Superior temporal gyrus (tissue), 1 donor: ENCODE measurements around the gene CEP290.
"Not testable (repeated sequence)": the region's sequence is repeated elsewhere in the genome, so short reads cannot be mapped to it uniquely, and the experiment has no call there.

ENCODE experiments used
- DNase-seq: peaks from one replicate; pipeline ENCODE4 v3.0.0-alpha.2; 2016; ENCODE audit errors: extremely low spot score

Gene CEP290

GRCh38 chr12:88056571-88056970 lies 85.3 kb downstream of the CEP290 start:
- DNase-seq, result no peak

DNA sequence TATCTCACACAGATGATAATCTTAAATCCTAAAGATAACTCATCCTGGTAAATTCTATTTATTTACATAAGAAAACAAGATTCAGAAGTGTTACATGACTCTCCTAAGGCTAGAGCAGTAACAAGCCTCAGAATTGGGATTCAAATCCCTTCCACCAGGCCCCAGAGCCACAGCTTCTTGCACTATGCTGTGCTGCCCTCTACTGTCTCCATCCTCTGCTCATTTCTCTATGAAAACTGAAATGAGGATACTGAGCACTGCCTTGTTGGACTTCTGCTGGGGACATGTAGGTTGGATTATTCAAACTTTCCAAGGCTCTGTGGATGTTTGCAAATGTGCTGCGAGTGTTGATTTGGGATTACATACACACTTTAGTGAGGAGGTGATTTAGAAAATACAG lies 89.2 kb downstream of the CEP290 start:
- peak; percentile 81 for DNase-seq

DNA sequence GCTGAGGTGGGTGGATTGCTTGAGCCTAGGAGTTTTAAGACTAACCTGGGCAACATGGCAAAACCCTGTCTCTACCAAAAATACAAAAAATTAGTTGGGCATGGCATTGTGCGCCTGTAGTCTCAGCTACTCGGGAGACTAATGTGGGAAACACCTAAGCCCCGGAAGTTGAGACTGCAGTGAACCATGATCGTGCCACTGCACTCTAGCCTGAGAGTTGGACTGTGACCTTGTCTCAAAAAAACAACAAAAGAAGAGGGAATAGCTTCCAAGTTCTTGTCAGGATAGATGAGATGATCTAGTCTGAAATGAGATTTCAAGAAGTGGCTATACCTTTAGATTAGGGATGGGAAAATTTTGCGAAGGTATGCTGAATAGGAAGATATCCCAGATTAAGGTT lies 97.9 kb downstream of the CEP290 start:
- no peak for DNase-seq

- DNase-seq, result no peak
Observed at GRCh38 chr12:88037770-88038169, 104.1 kb downstream of the CEP290 start.

GRCh38 chr12:88036353-88036965 lies 105.4 kb downstream of the CEP290 start:
- no peak for DNase-seq

DNA sequence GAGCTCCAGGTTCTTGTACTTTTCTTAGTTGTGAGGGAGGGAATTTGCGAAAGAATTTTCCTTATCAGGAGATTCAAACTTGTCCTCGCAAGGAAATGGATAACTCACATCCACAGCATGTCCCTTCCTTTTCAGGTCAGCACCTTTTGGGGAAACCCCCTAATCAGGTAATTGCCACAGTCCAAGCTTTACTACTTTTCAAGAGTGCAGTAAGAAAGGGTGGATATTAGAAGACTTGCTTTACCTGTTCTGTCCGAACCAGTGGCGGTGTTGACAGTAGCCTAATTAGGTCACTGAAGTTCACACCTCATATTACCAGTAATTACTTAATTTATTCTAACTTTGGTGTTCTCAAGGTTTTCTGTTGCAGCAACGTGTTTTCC lies 106.0 kb downstream of the CEP290 start:
- no peak for DNase-seq

GRCh38 chr12:88035271-88035906 lies 106.5 kb downstream of the CEP290 start:
- DNase-seq, result peak; percentile 93

DNA sequence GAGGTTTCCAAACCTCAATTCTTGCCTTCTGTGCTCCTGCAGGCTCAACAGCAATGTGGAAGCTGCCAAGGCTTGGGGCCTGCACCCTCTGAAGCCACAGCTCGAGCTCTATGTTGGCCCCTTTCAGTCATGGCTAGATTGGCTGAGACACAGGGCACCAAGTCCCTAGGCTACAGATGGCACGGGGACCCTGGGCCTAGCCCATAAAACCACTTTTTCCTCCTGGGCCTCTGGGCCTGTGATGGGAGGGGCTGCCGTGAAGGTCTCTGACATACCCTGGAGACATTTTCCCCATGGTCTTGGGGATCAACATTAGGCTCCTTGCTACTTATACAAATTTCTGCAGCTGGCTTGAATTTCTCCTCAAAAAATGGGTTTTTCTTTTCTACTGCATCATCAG lies 110.7 kb downstream of the CEP290 start:
- DNase-seq, result not testable (repeated sequence)

- no peak for DNase-seq
Observed at GRCh38 chr12:88029093-88029665, 112.7 kb downstream of the CEP290 start, which contains the start of gene C12orf50. Gene C12orf50, minus strand, starts transcription at chr12:88029401. Its CDS starts 2,439 bp downstream, at chr12:88026962.

- no peak for DNase-seq
Observed at GRCh38 chr12:88026196-88026595, 115.7 kb downstream of the CEP290 start.

GRCh38 chr12:88017964-88018363 lies 123.9 kb downstream of the CEP290 start:
- no peak for DNase-seq

GRCh38 chr12:88015825-88016224 lies 126.1 kb downstream of the CEP290 start:
- no peak for DNase-seq

DNA sequence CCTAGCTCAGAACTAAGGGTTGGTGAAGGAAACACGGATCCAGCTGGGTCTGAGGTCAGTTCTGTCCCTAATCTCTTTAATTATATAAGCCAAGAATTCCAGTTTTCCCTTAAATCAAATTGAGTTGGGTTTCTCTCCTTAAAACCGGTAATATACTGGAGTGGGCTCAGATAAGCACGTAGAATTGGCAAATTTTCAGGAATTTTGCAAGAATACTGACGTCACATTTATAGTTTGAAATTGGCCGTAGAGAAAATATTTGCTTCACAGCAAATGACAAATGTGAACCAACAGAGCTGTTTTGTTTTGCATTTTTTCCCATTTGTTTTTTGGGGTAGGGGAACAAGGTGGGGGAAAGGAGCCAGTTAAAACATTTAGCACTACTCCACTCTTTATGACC lies 130.1 kb downstream of the CEP290 start:
- DNase-seq, result no peak

DNA sequence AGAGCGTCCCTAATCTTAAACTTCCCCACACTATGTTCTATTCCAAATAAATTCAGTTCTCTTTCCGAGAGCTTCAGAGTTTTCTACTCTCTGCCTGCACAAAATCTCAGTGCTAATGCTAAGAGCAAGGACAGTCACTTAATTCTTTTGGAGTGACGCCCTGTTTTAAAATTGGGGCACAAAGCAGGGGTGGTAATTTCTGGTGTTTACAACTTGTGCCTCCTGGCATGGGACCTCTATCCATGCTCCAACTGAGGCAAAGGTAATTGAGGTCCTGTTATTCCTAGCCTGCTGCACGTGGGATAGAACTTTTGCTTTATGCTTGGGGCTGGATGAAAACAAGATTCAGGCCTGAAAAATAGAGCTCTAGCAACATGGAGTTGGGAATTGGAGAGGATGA lies 135.5 kb downstream of the CEP290 start:
- no peak for DNase-seq

- no peak for DNase-seq
Observed at GRCh38 chr12:88001327-88001726, 140.6 kb downstream of the CEP290 start.
